ENCODE results near the gene OR5H2.

DNA sequence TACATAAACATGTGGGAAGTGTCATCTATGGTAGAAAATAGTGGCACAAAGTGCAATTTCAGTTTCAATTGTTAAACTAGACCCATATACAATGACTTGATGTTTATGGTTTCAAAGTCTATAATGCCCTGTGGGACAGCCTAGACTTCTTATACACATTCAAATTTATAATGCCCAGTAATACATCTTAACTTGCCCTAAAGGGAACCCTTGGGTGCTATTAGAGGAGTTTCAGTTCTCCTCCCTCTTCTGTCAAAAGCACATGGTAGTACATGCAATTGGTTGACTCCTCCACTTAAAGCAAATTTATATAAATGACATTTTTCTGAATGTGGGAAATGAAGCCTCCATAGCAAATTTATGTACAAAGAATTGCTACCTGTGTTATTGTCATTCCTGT lies 41.1 kb downstream of the OR5H2 start:
- TF ChIP-seq GABPA (IDR thresholded peaks at IDR 0.05; ENCODE audit: borderline replicate concordance, insufficient read depth, low read length) (no peak), BRCA1 (IDR thresholded peaks at IDR 0.05; ENCODE audit: low read depth, low read length) (no peak), POLR2A (IDR thresholded peaks at IDR 0.05; ENCODE audit: control extremely low read depth in 1 of 2, low read depth in 2 of 2, low read length in 2 of 2) (no peak), TEAD4 (IDR thresholded peaks at IDR 0.05; ENCODE audit: low read depth, low read length) (no peak), YY1 (IDR thresholded peaks at IDR 0.05; ENCODE audit: low read depth, low read length) (no peak), SIX5 (IDR thresholded peaks at IDR 0.05; ENCODE audit: low read depth, low read length) (no peak)
- TF ChIP-seq, protein P1, sequence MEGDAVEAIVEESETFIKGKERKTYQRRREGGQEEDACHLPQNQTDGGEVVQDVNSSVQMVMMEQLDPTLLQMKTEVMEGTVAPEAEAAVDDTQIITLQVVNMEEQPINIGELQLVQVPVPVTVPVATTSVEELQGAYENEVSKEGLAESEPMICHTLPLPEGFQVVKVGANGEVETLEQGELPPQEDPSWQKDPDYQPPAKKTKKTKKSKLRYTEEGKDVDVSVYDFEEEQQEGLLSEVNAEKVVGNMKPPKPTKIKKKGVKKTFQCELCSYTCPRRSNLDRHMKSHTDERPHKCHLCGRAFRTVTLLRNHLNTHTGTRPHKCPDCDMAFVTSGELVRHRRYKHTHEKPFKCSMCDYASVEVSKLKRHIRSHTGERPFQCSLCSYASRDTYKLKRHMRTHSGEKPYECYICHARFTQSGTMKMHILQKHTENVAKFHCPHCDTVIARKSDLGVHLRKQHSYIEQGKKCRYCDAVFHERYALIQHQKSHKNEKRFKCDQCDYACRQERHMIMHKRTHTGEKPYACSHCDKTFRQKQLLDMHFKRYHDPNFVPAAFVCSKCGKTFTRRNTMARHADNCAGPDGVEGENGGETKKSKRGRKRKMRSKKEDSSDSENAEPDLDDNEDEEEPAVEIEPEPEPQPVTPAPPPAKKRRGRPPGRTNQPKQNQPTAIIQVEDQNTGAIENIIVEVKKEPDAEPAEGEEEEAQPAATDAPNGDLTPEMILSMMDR (IDR thresholded peaks at IDR 0.05; ENCODE audit: control extremely low read depth in 1 of 3, insufficient read depth in 1 of 3, low read depth in 1 of 3, low read length in 3 of 3): no peak
